GM19035 (cell line): ENCODE measurements around the gene WDR41.
"Not testable (repeated sequence)": the region's sequence is repeated elsewhere in the genome, so short reads cannot be mapped to it uniquely, and the experiment has no call there.

Experiments
- ATAC-seq: cut with Tn5 transposase; IDR thresholded peaks from one replicate; pipeline ENCODE4 v1.9.1; 2021; ENCODE audit not compliant: unreplicated experiment

Gene WDR41

DNA sequence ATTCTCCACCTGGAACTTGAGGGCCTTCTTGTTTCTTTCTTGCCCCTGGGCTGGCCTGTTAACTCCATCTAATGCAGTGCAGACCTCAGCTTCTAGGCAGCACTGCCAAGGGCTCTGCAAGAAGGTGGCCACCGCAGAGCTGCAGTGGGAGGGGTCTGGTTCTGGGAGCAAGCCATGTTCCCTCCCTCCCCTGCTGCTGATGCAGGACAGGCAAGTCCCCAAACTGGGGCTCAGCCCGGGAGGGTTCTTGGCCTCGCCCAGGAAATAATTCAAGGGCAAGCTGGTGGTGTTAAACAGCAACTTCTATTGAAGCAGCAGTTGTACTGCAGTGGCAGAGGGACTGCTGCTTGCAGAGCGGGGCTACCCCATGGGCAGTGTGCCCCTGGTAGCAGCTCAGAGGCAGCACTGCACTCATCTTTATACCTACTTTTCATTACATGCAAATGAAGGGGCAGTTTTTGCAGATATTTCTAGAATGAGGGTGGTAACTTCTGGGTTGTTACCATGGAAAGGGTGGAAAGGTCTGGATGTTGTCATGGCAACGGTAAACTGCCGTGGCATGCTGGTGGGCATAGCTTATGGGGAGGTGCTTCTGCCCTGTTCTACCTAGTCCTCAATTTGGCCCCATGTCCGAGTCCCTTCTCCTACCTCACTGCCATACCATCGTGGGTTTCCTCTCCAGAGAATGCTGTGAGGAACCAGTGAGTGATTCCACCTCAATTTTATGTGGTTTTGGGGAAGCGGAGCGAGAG lies 82.1 kb downstream of the WDR41 start:
- no peak for ATAC-seq

- no peak for ATAC-seq
These were observed 85.0 kb downstream of the WDR41 start for GRCh38 chr5:77407152-77407551.

GRCh38 chr5:77402796-77403195 lies 89.3 kb downstream of the WDR41 start:
- ATAC-seq, result no peak

DNA sequence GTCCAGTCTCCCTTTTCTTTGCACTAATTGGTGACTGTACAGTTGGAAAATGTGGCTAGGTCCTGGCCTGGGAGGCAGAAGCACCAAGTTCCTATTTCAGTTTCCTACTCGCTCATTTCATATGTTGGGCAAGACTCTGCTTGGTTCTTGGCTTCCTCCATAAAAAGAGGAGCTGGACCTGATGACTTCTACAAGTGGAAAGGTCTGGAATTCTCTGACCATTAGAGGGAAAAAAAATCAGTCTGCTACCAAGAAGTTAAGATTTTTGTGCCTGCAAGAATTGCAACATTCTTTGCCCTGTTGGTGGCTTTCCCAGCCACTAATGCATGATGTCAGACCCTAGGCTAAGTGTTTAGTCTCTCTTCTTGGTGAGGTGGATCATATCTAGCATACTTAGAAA lies 91.5 kb downstream of the WDR41 start:
- no peak for ATAC-seq

DNA sequence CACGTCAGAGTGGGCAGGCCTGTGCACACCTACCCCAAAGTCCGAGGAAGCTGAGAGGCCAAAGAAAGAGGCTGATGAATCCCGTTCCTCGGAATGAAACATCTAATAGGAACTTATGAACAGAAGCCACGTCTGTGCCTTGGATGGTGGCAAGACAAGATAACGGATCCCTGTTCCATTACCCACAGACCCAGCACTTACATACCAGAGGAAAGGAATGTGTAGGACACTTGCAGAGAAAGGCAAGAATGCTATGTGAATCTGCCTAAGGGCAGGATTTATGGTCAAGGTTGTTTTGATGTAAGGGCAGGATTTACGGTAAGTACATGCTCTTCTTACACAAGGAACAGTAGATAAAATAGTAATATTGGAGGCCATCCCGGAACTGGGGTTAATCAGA lies 93.2 kb downstream of the WDR41 start:
- no peak for ATAC-seq

GRCh38 chr5:77398458-77398857 lies 93.7 kb downstream of the WDR41 start:
- ATAC-seq, result no peak

DNA sequence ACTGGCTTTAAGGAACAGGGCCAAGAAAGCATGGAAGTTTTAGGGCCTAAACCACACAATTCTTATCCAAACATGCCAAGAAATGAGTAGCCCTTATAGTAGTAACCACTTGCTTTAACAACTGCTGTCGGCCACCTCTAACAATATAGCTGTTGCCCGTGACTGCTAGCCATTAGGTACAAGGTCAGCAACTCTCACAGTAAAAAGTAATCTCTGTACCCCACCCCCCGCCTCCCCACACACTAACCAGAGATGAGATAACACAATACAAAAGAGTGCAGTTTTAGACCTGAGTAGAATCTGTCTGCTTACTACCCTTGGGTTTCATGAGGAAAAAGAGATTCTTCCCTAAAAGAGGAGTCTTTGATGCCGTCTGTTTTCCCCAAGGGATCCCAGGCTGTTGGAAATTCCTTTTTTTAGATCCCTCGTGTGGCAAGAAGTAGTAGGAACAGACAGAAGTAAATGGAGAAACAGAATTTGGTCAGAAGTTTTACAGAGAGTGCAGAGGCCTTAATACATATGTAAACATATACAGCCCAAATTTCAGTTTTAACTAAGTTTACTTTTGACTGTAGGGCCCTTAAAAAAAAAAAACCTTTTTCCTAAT lies 94.3 kb downstream of the WDR41 start:
- no peak for ATAC-seq

DNA sequence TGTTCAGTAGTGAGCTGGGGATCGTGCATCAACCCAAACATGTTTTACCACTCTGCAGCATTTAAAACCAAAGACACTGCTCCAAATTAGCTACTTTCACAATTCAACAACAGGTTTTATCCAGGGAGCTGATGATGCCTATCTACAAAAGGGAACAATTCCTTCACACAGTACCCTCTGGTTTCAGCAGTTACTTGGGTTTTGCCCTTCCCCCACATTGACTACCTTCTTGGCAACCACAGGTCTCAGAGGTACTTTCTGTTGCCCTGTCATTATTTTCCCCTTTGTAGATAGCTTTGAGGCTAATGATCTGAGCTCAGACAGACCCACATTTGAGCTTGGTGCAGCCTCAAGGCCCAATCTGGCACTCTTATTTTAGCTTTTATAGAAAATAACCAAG lies 96.1 kb downstream of the WDR41 start:
- ATAC-seq, result no peak

- ATAC-seq, result no peak
These were observed 97.9 kb downstream of the WDR41 start for GRCh38 chr5:77394064-77394715.

- ATAC-seq, result no peak
These were observed 100.8 kb downstream of the WDR41 start for GRCh38 chr5:77391240-77391765.

- ATAC-seq, result no peak
These were observed 101.3 kb downstream of the WDR41 start for GRCh38 chr5:77390795-77391194.

DNA sequence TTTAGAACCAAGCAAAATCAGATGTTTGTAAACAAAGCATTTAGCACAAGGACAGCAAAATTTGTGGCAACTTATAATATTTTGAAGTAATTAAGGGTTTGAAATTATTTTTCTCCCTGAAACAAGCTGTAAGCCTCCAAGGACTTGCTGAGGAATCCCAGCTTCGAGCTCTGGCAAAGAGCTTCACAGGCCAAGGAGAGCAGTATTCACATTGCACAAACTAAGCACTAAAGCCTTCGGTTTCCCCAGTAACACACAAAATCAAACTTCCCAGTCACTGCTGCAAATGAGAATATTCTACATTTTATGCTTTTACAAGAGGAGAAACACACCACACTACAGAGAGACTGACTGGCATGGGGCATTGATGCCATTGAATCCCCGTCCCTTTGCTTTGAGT lies 101.9 kb downstream of the WDR41 start:
- ATAC-seq, result no peak

GRCh38 chr5:77389746-77390145 lies 102.4 kb downstream of the WDR41 start:
- no peak for ATAC-seq

DNA sequence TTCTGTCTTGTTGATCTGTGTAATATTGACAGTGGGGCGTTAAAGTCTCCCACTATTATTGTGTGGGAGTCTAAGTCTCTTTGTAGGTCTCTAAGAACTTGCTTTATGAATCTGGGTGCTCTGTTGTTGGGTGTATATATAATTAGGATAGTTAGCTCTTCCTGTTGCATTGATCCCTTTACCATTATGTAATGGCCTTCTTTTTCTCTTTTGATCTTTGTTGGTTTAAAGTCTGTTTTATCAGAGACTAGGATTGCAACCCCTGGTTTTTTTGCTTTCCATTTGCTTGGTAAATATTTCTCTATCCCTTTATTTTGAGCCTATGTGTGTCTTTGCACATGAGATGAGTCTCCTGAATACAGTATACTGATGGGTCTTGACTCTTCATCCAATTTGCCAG lies 105.8 kb downstream of the WDR41 start:
- ATAC-seq, result not testable (repeated sequence)

DNA sequence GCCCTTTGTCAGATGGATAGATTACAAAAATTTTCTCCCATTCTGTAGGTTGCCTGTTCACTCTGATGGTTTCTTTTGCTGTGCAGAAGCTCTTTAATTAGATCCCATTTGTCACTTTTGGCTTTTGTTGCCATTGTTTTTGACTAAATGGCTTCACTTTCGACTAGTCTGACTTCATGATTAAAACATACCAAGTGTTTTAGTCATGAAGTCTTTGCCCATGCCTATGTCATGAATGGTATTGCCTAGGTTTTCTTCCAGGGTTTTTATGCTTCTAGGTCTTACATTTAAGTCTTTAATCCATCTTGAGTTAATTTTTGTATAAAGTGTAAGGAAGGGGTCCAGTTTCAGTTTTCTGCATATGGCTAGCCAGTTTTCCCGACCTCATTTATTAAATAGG lies 108.8 kb downstream of the WDR41 start:
- not testable (repeated sequence) for ATAC-seq
